GM21381 (cell line): ENCODE data around the gene CRYBB2.
"Not testable (repeated sequence)": the region's sequence is repeated elsewhere in the genome, so short reads cannot be mapped to it uniquely, and the experiment has no call there.

Experiments
- ATAC-seq: cut with Tn5 transposase; IDR thresholded peaks from one replicate; pipeline ENCODE4 v1.9.1; 2021; ENCODE audit warnings: mild to moderate bottlenecking, moderate library complexity; ENCODE audit not compliant: unreplicated experiment

The CRYBB2 gene

DNA sequence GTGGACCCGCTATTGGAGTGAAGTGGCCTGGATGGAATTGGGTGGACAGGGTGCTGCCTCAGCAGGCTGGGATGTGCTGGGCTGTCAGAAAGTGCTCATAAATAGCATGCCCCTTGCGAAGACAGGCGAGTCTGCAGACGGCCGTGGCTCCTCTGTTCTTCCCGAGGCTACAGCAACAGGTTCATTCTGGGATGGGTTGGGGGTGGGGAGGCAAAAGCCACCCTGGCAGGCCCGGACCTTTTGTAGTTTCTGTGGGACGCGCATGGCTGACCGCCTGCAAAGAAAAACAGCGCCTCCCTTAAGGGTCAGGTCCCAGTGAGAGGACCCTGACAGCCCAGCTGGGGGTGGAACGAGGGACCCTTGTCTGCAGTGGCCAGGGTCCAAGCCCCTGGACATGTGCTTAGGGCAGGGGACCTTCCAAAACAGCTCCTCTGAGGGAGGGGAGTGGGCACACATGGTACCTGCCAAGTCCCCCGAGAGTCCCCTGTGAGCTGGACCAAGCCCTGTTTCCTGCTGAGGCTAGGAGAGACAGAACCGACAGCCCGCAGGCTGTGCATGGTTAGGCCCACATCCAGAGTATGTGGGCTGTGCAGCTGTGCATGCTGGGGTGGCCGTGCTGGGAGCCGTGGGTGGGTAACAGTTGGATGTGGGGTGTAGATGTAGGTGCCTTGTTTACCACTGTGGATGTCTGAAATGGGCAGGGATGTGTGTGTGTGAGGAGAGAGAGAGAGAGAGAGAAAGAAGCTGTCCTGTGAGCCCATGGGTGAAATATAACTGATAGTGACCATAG is 19.5 kb upstream of the CRYBB2 start, which contains the start of gene CRYBB3:
TSS of gene CRYBB3 (plus strand) at position 128 of the 790 bp plus-strand sequence. CDS start 1,539 bp downstream, outside the sequence.
- no peak for ATAC-seq

DNA sequence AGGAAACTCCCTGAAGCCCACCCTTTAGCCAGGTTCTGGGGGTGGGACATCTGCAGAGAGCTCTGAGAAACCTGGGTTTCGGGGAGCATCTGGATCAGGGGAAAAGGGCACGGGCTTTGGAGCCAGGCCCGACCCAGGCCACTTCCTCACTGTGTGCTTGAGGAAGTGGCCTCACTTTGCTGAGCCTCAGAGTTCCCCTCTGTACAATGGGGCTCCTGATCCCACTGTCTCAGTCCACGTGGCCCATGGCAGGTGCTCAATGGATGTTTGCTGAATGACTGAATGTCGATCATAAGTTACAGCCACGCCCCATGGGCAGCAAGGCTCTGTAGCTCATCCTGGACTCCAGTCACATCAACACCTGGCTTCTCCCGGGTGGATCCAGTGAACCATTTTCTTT is 18.5 kb upstream of the CRYBB2 start:
- no peak for ATAC-seq

DNA sequence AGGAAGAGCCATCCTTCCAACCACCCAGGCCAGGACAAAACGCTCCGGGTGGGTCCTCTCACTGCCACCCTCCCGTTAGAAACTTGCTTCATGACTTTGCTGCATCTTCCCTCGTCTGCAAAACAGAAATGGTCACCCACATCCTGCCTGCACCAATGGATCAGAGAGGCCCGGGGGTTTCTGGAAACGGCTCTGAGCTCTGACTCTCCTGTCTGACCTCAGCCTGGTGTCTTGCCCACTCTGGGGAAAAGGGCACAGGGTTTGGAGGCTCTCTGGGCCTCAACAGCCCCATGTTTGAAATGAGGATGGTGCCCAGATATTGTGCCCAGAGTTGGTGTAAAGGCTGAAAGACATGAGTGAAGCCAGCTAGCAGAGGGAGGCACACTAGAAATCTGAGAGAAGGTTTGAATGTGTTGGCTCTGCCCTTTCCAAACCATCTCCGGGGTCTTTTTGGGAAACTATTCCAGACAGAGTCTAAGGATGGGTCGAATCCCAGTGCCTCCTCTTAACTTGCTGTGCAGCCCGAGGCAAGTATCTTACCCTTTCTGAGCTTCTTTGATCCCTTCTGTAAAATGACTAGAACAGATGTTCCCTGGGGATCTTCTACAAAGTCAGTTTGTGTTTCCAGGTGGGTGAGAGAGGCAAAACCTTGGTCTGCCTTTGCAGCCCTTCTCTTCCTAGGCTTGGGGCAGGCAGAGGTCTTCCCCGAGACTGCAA is 17.7 kb upstream of the CRYBB2 start:
- ATAC-seq = no peak

DNA sequence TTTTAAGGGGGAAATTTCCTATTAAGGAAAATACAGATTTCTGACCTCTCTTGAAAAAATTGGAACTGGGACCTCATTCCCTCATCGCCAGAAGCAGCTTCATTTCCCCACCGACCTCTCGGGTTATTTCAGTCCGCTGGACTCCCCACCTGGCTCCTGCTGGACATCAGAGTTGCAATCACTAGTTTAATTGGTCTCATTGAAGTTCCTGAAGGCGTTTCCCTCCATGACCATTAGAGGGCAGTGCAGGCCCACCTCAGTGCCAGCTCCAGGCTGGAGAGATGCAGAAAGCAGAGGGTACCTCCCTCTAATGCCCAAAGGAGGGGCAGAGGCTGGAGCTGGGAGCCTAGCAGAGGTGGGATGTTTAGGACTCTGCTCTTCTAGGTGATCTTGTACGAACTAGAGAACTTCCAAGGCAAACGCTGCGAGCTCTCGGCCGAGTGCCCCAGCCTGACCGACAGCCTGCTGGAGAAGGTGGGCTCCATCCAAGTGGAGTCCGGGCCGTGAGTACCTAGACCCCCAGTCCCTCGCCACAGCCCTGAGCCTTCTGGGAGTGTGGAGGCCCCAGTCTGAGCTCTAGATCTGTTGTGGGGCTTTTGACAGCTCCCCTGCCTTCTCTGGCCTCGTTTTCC is 17.0 kb upstream of the CRYBB2 start:
- ATAC-seq = no peak

DNA sequence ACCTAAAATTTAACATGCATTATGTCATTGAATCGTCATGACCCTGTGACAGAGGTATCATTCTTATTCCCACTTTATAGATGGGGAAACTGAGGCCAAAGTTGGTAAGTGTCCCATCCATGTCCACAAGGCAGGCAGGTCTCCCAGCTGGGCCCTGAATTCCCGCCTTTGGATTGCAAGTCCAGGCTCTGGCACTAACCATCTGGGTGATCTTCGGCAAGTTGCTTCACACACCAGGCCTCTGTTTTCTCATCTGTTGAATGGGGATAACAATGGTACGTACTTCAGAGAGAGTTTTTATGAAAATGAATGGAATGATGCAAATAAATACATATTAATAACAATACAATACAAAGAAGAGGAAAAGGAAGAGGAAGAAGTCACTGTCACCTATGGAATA is 16.4 kb upstream of the CRYBB2 start:
- no peak for ATAC-seq

DNA sequence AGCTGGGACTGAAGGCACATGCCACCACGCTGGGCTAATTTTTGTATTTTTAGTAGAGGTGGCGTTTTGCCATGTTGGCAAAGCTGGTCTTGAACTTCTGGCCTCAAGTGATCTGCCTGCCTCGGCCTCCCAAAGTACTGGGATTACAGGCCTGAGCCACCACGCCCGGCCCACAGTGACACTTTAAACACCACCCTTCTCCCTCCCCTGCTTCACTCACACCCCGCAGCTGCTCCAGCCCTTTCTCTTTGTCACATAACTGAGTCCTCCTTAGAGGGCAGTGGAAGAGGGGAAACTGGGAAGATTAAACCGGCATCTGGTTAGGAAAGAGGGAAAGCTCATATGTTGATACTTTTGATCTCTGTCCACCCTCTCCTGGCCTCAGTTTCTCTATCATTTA is 14.9 kb upstream of the CRYBB2 start:
- not testable (repeated sequence) for ATAC-seq

DNA sequence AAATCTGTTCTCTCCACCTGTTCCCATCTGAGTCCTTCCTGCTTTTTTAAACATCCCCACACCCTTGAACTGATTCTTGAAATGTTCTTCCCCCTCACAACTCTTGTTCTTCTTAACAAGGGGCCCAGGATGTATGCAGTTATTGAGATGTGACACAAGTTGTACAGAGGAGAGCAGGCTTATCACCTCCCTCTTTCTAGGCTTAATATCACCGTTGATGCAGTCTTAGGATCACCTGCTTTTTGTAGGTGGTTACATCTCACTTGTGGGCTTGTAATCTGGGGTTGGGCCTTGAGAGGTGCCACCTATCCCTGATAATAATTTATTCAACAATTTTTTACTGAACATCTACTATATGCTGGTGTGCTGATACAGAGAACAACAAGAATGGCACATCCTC is 13.6 kb upstream of the CRYBB2 start:
- no peak for ATAC-seq

DNA sequence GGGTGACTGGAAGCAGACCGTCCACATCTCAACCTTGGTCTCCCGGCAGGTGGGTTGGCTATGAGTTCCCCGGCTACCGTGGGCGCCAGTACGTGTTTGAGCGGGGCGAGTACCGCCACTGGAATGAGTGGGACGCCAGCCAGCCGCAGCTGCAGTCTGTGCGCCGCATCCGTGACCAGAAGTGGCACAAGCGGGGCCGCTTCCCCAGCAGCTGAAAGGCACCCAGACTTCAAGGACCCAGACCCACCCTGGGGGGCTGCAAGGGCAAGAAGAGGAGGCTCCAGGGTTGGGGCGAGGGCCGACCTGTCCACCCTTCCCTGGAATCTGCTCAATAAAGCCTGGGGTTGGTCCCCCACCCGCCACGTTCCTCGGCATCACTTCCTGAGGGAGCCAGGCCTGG is 12.4 kb upstream of the CRYBB2 start:
- ATAC-seq = no peak

DNA sequence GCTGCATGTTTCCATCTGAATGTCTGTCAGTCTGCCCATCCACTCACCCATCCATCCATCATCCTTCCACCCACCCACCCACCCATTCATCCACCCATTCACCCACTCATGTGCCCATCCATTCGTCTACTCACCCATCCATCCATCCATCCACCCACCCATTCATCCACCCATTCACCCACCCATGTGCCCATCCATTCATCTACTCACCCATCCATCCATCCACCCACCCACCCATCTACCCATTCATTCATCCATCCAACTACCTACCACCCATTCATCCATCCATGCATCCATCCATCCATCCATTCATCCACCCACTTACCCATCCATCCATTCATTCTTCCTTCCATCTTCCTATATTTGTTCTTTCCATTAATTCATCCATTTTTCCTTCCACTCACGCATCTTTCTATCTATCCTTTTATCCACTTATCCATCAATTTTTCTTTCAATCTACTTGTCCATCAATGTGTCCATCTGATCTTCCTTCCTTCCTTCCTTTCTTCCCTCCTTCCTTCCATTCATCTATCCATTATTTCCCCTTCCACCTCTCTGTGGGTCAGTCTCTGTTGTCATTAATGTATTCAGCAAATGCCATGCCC is 11.8 kb upstream of the CRYBB2 start:
- ATAC-seq = no peak

DNA sequence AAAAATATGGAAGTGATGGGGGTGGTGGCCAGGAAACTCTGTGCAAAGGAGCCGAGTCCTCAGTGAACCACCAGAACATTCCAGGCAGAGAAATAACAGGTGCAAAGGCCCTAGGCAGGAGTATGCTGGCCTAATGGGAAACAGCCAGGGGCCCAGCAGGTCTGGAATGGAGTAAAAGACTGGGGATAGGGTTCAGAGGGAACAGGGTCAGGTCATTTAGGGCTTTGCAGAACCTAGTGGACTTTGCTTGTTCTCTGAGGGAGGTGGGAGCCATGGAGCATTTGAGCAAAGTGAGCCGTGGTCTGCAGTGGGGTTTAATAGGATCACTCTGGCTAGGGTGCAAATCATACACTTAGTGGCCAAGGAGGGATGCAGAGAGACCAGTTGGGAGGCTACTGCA is 11.1 kb upstream of the CRYBB2 start:
- ATAC-seq = no peak

DNA sequence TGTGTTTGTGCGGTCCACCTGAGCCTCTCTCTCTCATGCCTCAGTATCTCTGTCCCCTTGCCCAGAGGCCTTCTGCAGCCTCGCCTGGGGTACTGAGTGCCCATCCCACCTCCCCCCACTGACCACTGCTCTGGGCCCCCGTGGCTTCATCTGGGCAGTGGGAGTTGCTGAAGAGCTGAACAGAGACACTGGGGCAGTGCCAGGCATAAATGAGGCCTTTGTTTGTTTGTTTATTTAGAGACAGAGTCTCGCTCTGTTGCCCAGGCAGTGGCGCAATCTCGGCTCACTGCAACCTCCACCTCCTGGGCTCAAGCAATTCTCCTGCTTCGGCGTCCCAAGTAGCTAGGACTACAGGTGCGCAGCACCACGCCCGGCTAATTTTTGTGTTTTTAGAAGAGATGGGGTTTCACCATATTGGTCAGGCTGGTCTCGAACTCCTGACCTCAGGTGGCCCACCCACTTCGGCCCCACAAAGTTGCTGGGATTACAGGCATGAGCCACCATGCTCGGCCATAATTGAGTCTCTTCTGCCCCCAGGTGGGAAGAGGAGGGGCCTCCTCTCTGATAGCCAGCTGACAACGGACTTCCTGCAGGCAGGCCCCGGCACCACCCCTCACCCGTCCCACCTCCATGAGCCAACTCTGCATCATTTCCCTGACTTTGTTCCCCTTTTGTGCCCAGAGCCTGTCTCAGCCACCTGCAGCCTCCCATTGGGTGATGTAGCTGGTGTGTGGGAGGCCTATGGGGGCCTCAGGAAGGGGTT is 10.5 kb upstream of the CRYBB2 start:
- ATAC-seq = no peak

DNA sequence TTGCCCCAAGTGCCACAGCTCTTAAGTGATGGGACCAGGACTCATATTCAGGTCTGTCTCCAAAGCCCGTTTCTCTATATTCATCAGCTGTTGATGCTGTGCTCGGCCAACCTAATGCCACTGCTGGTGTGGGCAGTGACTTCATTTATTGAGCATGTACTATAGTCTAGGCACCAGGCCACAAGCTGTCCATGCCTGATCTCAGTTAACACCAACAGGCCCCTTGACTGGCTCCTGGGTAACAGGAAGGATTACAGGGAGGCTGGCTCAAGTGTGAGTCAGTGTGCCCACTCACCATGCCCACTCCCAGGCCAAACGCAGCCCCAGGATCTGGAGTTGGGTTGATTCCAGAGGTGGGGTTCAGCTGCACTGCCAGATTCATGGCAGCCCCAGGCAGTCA is 8.6 kb upstream of the CRYBB2 start:
- ATAC-seq = no peak

DNA sequence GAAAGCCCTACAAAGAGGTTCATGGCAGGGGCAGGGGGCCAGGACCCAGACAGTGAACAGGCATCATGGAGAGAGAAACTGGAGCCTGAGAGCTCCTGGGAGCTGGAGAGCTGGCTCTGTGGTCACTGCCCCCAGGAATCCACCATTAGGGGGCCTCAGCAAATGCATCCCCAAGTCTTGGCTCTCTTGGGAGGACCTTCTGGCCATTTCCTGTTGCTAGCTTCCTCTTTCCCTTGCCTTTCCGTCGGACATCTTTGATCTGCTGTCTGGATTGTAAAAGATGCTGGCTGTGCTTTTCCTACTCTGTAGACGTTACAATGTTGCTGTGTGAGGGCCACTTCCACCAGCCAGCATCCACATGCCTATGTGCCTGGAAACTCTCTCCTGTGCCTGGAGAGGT is 7.1 kb upstream of the CRYBB2 start:
- no peak for ATAC-seq

DNA sequence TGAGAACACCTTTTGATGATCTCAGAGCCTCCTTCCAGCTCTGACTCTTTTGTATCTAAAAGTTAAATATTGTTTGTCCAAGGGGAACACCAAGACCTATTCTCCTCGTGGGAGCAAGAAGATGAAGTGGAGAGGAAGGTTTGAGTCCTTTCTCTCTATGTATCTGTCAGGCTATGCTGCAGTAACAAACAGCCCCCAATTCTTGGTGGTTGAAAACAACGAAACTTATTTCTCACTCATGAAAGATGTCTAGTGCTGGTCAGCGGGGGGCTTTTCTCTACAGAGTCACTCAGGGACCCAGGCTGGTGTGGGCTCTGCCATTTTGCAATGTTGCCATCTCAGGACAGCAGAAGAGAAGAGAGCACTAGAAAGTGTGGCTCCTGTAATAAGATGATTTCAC is 6.2 kb upstream of the CRYBB2 start:
- no peak for ATAC-seq

DNA sequence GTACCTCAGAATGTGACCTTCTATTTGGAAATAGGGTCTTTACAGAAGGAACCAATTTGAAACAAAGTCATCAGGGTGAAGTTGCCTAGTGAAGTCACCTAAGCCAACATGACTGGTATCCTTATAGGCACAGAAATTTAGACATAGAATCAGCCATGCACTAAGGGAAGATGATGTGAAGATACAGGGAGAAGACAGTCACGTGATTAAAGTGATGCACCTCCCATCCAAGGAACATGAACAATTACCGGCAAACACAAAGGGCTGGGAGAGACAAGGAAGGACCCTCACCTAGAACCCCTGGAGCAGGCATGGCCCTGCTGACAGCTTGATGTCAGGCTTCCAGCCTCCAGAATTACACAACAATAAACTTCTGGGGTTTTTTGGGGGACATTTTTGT is 3.2 kb upstream of the CRYBB2 start:
- no peak for ATAC-seq

DNA sequence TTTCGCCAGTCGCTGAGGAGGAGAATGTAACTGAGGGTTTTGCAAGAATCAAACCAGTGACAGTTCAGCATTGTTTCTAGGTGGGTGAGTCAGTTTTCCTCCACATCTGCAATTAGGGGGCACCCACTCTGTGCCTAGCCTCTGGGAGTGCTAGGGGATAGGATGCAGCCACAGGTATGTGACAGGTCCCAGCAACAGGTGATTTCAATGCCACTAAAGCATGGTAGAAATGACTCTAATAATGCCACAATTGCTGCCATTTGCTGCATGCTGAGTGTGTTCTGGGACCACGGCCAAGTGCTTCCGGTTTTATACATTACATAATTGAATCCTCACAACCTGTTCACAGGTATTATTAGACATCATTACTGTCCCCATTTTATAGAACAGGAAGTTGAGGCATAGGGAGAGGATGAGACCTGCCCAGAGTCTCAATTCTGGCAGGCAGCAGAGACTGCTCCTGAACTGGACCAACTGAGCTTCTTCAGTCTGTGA is 556 bp downstream of the CRYBB2 start:
- ATAC-seq = no peak

DNA sequence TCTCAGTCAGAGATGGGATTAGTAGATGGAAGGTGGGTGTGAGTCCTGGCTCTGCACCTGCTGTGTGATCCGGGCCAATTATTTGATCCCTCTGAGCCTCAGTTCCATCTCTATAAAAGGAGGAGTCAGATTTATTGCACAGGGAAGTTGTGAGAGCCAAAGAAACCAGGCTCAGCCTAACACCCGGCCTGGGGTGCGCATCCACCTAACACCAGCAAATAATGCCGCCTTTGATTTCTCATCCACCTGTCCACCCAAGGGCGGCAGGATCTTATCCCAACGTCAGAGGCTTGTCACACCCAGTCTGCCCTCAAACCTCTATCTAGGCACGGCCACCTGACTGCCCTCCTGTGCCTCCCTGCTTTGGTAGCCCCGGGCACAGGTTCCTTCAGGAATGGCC is 2.4 kb downstream of the CRYBB2 start:
- no peak for ATAC-seq

DNA sequence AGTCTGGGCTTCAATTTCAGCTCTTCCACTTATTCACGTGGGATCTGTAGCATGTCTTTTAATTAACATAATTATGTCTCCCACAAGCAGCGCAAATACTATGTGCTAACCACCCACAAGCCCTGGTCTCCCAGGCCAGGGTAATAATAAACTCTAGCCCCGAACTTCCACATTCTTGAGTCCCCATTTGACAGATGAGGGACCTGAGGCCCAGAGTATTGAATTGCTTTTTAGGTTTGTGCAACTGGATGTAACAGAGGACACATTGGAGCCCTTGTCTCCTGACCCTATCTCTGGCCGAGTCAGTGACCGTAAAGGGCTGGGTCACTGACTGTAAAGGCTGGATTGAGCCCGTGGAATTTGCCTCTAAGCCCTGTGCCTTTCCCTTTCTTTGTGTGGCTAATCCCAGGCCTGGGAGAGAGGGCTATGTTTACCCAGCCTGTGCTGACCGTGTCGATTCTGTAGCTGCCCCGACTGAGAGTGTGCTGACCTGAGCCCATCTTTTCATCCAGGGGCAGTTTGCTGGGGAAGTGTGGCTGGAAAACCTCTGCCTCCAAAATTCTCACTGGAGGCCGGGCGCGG is 3.9 kb downstream of the CRYBB2 start:
- ATAC-seq = no peak

DNA sequence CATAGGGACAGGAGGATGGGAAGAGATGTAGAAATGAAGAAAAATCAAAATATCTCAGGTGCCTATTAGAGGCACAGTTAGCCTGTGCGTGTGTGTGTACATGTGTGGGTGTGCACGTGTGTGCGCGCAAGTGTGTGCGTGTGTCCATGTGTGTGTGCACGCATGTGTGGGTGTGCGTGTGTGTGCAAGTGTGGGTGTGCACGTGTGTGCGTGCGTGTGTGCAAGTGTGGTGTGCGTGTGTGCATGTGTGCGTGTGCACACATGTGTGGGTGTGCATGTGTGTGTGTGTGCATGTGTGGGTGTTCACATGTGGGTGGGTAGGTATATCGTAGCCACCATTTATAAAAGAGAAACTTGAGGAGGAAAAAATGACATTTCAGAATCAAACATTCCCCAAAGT is 9.4 kb downstream of the CRYBB2 start:
- no peak for ATAC-seq

DNA sequence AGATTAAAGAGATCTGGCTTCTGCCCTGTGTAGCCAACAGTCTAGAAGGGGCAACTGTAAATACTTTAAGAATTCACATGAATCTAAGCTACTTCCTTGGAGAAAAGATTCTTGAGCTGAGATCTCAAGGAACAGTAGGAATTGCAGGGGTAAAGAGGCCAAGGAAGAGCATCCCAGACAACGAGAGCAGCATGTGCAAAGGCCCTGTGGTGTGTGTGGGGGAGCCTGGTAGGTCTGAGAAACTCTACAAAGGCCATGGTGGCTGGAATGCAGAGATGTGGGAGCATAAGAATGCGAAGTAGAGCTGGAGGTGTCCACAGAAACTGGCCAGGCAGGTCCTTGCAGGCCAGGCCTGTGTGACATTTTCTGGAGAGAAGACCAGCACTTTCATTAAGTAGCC is 11.3 kb downstream of the CRYBB2 start:
- not testable (repeated sequence) for ATAC-seq
